HG03432 (cell line): ENCODE measurements around the gene PRKAR2A.

Experiments
- ATAC-seq: cut with Tn5 transposase; IDR thresholded peaks from one replicate; pipeline ENCODE4 v1.9.1; 2021; ENCODE audit warnings: mild to moderate bottlenecking, moderate library complexity; ENCODE audit not compliant: unreplicated experiment

PRKAR2A gene

GRCh38 chr3:48847504-48848423 is at the start of gene PRKAR2A:
Gene PRKAR2A (minus strand): TSS chr3:48847874. CDS start chr3:48847596, 278 bp downstream.
- ATAC-seq: peak; percentile 92

DNA sequence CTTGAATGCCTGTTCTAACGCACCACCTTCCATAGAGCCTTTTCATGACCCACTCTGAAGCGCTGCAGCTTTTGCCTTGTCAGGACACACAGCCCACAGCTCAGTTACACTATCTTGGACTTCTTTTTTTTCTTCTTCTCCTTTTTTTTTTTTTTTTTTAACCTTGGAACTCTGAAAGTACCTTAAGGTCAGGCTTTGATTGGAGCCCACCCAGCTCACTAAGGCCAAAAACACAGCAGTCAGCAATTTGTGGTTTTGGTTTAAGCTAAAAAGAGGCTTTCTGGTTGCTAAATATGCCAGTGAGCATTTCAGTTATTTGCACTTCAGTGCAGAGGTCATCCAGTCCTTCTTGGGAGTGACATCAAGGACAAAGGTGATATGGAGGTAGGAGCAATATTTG is 49.3 kb upstream of the PRKAR2A start:
- ATAC-seq: no peak

DNA sequence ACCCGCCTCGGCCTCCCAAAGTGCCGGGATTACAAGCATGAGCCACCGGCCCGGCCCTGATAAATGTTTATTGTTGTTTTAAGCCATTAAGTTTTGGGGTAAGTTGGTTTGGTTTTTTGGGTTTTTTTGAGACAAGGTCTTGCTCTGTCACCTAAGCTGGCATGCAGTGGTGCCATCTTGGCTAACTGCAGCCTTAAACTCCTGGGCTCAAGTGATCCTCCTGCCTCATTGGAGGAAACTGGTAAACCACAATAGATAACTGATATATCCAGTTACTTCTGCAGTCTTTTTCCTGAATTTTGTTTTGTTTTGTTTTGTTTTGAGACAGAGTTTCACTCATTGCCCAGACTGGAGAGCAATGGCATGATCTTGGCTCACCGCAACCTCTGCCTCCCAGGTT is 46.8 kb upstream of the PRKAR2A start:
- ATAC-seq: no peak

GRCh38 chr3:48891606-48892005 is 43.9 kb upstream of the PRKAR2A start:
- no peak for ATAC-seq

DNA sequence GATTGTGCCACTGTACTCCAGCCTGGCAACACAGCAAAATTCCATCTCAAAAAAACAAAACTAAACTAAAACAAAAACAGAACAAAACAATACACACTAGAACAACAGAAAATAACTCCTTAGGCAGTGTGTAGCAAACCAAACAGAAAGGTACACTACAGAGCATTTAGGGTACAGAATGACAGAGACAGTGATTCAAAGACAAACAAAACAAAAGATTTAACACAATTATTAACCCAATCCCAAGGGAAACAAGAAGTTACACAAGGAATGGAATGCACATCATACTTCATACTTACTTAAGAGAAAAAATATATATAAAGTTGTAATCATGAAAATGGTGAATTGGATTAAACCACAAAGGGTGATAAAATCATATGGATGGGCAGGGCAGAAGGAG is 38.1 kb upstream of the PRKAR2A start:
- ATAC-seq: no peak

GRCh38 chr3:48881652-48882114 is 34.0 kb upstream of the PRKAR2A start:
- no peak for ATAC-seq

DNA sequence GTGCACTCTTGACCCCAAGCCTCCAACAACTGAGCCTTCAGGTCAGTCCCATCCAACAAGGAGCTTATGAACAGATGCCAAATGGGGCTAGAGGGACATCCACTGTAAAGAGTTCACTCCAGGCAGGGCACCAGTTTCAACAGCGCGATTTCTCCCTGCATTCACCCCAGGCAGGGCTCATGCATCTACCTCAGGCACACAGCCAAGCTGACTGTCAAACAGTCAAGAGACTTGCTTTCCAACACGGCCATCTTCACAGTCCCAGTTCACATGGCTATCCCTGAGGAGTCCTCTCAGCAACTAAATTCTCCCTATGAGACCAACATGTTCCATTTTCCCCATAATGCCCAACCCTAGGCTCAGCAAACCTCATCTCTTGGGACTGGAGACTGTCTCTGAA is 33.3 kb upstream of the PRKAR2A start:
- ATAC-seq: no peak

DNA sequence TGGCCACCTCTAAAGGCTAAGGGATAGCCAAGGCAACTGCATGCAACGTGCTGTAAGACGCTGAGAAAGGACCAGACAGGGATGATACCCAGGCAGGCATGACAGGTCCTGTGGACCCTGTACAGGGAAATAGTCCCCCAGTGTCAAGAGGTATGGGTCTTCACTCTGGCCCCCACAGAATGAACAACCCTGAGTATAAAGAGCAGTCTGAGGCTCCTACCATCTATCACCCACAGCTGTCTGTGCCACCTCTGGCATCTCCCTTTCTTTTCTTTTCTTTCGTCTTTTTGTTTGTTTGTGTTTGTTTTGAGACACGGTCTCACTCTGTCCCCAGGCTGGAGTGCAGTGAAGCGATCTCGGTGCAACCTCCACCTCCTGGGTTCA is 32.3 kb upstream of the PRKAR2A start:
- no peak for ATAC-seq

GRCh38 chr3:48879307-48879993 is 31.8 kb upstream of the PRKAR2A start:
- no peak for ATAC-seq

- ATAC-seq: no peak
Measured at GRCh38 chr3:48877671-48878070, 30.0 kb upstream of the PRKAR2A start.

GRCh38 chr3:48863122-48863521 is 15.4 kb upstream of the PRKAR2A start:
- no peak for ATAC-seq

- no peak for ATAC-seq
Measured at GRCh38 chr3:48859206-48859605, 11.5 kb upstream of the PRKAR2A start.

GRCh38 chr3:48858709-48859108 is 11.0 kb upstream of the PRKAR2A start:
- no peak for ATAC-seq

DNA sequence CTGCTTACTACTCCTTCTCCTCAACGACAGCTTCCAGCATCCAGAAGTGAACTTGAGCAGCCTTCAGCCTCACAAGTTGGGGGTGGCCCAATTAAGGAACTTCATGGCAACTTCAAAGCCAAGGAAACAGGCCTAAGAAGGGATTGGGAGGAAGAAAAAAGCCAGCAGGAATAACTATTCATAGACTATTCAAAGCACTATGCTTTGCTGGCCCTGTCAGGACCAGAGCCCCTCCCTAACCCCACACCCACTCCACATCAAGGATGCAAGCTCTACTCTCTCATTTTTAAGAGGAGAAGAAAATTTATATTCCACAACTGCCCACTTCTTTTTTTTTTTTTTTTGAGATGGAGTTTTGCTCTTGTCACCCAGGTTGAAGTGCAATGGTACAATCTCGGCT is 10.0 kb upstream of the PRKAR2A start:
- no peak for ATAC-seq

DNA sequence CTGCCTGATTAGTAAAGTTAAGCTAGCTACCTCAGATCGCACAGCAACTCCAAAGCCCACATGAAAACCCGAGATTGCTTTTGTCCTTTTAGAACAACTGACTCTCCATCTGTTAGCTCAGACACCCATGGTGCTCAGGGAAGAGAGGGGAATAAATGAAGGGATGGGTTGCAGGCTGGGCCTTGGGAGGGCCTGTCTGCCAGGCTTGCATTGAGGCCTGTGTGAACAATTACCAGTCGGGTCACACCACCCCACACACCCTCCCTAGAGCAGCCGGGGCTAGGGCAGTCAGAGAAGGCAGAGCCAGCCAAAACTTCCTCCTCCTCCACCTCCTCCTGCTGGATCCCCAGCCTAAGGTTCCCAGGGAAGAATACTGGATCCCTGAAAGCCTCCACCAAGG is 8.8 kb upstream of the PRKAR2A start:
- ATAC-seq: no peak

GRCh38 chr3:48855681-48856447 is 8.2 kb upstream of the PRKAR2A start:
- ATAC-seq: no peak

- no peak for ATAC-seq
Measured at GRCh38 chr3:48852151-48852550, 4.5 kb upstream of the PRKAR2A start.

DNA sequence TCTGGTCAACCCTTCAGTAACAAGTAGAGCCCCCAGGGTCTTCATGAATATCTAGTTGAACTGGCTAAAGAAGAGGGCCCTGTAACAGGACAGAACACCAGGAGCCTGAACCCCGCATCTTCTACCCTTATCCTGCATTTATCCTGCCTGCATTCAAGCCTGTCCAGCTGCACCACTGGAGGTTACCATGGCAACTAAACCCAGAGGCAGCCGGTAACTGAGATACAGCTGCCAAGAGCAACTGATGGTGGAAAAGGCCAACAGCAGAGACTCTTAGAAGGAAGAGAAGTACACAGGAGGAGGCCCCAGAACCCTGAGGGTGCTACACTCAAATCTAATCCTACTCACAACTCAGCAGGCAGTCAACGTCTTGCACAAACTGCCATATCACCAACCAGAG is 3.7 kb upstream of the PRKAR2A start:
- ATAC-seq: no peak

- ATAC-seq: no peak
Measured at GRCh38 chr3:48848816-48849515, 1.3 kb upstream of the PRKAR2A start.

DNA sequence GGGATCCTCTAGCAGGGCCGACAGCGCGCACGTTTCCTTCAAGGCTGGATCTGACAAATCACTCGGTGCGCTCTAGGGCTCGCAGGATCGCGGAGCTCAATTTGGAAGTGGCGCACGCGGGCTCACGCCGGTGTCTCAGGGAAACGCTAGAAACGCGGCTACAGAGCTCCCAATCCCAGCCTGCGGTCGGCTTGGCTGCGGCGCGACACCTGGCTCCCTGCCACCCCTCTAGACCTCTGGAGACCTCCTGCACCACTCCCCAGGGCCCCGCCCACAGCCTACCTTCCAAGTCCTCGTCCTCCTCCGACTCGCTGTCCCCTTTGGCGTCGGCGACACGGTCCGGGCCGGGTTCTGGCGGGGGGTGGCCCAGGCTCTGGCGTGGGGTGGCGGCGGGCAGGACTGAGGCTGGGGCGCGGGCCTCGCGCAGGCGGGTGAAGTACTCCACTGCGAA is 596 bp downstream of the PRKAR2A start:
- peak; percentile 36 for ATAC-seq

GRCh38 chr3:48845170-48845569 is 2.5 kb downstream of the PRKAR2A start:
- no peak for ATAC-seq
